Medulla oblongata (tissue), 1 donor: Measurements from ENCODE around the gene PACS2.

Experiments used
- DNase-seq: peaks from one replicate; pipeline ENCODE4 v3.0.0-alpha.2; 2015; ENCODE audit errors: extremely low spot score

PACS2 gene

DNA sequence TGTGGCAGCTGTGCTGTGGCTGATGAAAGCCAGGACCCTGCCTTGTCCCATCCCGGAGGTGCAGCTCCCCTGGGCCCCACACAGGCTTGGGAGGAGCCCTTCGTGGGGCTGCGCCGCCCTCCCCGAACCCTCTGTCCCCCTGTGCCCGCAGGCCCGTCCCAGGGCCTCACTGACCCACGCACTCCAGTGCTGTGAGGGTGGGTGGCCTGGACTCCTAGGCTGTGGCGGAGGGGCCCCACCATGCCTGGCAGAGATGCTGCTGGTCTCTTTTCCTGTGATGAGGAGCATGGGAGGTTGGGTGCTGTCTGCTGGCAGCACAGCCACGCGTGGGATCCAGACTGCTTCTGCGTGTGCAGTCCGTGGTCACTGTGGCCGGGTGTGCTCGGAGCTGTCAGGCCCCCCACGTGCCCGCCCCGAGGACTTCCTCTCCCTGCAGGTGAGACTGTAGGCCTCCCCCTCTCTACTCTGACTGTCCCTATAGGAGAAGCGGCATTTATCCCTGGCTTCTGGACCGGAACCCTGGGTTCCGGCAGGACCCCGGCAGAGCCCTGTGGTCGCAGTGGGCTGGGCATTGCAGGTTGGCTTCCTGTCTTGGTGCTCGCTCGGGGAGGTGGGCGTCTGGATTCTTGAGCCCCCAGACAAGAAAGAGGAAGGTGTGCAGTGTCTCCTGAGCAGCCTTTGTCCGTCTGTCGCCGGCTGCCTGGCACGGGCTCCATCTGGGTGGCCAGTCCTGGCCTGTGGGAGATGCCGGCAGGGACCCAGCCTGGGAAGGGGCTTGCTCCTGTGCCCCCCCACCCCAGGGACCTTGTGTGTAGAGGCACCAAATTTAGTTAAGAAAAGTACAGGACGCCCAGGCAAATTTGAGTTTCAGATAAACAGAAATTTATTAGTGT, 107.4 kb downstream of the PACS2 start:
- DNase-seq, result no peak

DNA sequence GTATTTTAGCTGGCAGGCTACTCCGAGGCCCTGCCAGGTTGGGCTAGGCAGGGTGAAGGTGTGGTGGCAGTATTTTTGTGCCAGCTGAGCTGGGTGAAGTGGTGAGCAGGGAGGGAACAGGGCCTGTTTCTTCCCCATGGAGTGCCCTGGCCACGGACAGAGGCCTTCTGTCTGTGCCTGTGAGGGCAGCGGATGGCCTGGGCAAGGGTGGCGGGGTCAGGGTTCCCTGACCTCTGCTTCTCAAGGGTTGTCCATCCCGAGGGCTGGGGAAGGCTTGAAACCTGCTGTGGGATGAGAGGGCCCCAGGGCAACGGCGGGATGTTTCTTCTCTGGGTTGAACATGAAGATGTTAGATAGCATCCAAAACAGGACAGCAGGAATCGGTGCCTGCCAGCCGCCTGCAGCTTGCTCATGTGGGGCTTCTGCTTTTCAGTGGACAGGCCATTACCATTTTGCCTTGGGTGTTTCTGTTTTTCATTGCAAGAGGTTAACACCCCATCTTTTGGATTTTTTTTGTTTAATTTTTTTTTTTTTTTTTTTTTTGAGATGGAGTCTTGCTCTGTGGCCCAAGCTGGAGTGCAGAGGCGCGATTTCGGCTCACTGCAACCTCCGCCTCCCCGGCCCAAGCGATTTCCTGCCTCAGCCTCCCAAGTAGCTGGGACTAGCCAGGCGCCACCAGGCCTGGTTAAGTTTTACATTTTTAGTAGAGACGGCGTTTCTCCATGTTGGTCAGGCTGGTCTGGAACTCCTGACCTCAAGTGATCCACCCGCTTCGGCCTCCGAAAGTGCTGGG, 108.3 kb downstream of the PACS2 start:
- no peak for DNase-seq

DNA sequence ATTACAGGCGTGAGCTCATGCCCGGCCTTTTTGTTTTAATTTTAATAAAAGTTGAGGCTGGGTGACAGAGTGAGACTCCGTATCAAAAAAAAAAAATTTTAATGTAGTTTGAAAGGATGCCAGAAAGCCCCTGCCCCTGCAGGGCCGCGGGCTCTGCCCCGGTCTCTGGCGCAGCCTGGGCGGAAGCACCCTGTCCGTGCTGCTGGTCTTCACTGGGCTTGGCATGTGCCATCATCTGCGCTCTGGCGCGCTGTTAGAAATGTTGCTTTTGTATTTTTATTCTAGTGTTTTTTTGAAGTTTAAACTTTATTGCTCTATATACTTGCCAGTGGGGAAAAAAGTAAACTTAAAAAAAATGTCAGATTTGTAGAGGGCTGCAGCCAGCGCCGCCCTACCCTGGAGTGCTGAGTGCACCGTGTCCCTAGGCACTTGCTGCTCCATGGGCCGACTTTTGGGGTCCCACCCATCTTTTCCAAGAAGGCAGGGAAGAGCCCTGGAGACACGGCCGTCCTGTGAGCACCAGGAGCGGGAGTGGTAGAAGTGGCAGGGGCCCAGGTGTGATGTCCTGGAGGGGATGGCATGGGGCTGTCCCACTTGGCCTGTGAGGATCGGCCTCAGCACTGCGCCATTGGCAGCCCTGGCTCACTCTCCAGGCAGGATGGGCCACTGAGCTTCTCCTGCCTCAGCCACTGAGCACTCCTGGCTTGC, 109.1 kb downstream of the PACS2 start:
- no peak for DNase-seq

DNA sequence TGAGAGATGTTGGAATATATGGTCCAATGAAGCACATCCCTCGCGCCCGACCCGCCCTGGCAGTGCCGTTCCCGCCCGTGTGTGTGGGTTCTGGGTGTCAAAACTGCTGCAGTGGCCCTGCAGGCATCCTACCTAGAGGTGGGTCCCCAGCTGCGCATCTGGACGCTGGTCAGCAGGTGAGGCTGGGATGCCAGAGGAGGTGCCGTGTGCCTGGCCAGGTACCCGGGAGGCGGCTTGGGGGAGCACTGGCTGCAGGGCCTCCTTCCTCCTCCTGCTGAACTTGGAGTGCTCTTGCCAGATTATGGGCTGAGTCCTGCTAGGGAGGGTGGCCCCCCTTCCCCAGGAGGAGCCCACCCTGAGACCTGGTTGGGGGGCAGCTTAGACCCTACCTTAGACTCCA, 110.3 kb downstream of the PACS2 start:
- DNase-seq, result no peak

DNA sequence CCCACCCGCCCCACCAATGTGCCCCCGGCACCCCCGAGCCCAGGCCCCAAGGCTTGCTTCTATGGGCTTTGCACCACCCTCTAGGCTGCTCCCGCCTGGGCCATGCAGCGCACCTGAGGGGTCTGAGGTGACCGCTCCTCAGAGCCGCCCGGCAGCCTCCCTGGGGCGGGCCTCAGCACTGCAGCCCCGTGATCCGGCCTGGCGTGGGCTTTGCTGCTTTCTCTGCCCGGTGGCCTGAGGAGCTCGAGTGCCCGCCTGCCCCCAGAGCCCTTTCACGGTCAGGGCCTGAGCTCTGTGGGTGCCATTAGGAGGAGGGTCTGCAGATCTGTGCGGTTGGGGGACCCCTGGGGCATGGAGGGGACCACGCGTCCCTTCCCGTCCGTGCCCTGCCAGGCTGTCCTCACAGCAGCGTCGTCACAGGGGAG, 111.3 kb downstream of the PACS2 start:
- no peak for DNase-seq

DNA sequence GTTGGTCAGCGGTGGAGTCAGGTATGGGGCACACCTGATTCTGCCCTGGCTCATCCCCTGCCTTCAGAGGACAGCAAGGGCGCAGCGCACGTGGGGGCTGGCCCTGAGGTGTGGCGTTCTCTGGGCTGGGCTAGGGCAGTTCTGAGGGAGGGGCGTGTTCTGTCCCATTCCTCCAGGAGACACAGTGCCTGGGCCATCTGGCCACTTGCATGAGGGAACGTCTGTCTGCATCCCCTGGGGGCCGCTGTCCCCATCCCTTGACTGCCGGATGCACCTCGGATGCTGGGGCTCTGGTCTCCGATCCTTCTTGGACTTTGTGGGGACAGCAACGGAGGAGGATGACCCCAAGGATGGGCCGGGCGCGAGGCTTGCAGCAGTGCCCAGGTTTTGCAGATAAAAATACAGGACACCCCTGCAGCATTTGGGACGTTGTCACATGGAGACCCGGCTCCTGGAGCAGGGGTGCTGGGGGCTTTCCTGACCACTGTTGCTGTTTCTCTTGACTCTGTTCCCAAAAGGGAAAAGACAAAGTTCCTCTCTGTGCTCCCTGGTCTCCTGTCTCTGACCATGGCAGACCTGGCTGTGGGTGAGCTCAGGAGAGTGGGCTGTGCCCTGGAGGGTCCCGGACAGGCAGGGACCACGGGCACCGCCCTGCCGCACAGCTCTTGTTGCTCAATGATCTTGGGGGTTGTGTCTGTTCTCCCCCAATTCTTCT, 112.0 kb downstream of the PACS2 start:
- DNase-seq, result no peak

DNA sequence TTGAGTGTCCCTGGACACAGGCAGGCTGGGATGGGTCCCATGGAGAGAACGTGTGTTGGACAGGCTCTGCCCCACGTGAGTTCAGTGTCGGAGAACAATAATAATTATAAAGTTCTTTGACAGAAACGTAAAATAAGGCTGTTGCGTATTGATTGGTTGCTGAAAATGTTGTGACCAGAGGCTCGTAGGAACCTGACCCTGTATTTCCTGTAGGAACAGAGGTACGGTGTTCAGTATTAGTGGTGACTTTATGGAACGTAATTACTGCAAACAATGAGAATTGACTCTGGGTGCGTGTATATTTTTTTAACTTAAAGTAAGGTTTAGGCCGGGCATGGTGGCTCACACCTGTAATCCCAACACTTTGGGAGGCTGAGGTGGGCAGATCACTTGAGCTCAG, 112.9 kb downstream of the PACS2 start:
- no peak for DNase-seq

DNA sequence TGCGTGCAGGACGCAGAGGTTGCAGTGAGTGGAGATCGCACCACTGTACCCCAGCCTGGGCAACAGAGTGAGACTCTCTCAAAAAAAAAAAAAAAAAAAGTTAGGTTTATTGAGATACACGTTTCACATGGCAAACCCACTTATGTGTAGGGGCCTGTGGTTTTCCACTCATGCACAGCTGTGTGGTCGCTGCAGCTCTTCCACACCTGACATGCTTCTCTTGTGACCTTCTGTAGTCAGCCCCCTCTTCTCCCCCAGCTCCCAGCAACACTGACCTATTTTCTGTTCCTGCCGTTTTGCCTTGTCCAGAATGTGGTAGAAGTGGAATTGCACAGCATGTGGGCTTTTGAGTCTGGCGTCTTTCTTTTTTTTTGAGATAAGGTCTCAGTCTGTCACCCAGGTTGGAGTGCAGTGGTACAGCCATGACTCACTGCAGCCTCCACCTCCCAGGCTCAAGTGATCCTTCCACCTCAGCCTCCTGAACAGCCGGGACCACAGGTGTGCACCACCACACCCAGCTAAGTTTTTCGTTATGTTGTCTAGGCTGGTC, 113.5 kb downstream of the PACS2 start:
- DNase-seq, result no peak

DNA sequence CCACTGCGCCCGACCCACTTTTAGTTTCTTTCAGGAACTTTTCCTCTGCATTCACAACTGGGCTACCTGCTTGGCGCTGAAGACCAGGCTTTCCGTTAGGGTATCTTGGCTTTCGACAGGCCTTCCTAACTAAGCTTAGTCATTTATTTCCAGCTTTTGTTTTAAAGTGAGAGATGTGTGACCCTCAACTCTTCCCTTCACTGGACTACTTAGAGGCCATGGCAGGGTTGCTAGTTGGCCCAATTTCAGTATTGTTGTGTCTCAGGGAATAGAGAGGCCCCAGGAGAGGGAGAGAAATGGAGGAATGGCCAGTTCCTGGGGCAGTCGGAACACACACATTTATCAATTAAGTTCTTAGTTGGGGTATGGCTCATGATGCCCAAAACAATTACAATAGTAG, 115.5 kb downstream of the PACS2 start:
- DNase-seq, result no peak

DNA sequence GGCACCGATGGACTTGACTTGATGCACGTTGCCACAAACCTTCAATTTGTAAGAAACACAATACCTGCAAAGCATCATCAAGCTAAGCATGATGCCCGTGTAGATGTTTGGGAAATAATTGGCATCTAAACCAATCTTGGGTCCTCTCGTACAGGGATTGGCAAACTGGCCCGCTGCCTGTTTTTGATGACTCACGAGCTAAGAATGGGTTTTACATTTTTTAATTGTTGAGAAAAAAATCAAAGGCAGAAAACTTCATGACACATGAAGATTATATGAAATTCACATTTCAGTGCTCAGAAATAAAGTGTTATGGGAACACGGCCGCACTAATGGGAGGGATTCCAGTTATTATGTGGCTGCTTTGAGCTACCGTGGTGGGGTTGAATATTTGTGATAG, 116.0 kb downstream of the PACS2 start:
- DNase-seq, result no peak

DNA sequence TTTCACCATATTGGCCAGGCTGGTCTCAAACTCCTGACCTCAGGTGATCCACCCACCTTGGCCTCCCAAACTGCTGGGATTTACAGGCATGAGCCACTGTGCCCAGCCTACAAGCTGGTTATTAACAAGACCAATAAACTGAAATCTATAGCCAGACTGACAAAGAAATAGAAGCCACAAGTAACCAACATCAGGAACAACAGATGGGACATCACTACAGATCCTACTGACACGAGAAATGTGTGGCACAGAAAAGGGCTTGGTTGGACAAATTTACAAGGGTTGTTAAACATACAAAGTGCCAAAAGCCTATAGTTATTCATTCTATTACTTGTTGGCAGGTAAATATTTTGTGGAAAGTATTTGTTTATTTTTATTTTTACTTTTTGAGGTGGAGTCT, 116.7 kb downstream of the PACS2 start:
- DNase-seq, result no peak

DNA sequence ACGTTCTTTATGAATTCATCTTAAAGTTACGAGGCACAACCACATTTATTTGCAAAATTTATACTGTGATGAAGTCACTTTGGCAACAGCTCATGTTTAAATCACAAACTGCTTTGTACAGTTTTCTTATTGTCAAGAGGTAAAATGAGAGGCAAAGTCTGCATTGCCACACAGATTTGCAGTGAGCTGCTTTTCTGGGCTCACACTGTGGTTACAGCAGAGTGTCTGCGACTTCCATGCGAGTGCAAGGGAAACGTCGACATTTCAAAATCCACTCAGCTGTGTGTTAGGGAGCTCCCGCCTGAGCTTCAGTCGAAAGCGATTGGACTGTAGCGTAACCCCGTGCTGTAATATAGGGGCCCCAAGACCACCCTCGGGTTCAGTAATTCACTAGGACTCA, 118.1 kb downstream of the PACS2 start:
- DNase-seq, result no peak

DNA sequence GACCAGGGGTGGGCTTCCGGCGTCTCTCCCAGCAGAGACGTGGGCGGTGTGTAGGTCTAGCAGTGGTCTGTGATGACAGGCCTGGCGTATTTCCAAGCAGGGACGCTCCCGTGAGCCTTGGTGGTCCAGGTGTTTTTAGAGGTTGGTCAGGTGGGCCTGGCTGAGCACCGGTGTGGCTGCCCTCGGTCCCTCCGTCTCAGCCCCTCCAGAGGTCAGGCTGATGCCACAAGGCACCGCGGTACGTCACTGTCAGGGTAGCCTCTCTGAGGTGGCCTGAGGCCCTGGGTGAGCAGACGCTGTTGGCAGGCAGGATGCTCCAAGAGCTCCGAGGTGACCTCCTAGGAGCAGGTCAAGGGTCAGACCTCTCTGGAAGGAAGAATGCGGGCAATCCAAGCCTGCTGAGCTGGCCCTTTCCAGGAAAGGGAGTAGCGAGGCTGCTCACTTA, 118.6 kb downstream of the PACS2 start:
- DNase-seq, result no peak

DNA sequence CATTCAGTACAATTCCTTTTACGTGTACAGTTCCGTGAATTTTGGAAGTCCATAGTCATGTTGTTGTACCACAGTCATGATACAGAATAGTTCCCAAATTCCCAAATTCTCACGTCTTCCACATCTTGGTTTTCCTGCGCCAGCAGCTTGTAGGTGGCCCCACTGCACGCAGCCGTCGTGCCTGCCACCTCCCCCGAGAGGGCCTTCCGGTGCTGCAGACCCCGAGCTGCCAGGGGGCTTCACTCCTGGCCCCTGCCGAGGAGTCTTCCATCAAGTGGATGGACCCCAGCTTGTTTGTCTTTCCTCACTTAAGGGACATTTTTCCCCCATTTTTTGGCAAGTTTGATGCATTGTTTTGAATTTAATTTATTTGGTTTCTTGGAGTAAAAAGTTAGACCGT, 121.9 kb downstream of the PACS2 start:
- no peak for DNase-seq

DNA sequence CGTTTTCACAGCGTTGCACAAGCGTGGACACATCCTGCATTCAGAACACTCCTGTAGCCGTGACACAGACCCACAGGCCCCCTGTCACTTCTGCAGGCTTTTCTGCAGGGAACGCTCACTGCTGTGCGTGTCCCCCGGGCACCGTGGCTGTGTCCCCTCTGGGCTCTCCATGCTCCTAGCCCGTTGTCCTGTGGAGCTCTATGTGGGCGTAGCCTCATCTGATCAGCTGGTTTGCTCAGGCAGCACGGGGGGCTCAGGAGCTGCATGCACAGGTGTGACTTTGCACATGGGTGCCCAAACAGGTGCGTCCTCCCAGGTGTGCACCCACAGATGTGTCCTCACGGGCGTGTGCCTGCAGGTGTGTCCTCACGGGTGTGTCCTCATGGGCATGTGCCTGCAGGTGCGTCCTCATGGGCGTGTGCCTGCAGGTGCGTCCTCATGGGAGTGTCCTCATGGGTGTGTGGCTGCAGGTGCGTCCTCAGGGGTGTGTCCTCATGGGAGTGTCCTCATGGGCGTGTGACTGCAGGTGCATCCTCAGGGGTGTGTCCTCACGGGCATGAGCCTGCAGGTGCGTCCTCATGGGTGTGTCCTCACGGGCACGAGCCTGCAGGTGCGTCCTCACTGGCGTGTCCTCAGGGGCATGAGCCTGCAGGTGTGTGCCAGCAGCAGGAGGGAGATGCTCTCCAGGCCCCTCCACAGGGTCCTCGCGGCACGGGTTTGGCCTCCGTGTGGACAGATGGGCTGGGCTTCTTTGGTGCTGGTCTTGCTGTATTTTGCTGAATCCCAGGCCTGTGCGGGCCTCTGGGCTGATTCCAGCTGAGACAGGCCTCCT, 122.6 kb downstream of the PACS2 start:
- no peak for DNase-seq

DNA sequence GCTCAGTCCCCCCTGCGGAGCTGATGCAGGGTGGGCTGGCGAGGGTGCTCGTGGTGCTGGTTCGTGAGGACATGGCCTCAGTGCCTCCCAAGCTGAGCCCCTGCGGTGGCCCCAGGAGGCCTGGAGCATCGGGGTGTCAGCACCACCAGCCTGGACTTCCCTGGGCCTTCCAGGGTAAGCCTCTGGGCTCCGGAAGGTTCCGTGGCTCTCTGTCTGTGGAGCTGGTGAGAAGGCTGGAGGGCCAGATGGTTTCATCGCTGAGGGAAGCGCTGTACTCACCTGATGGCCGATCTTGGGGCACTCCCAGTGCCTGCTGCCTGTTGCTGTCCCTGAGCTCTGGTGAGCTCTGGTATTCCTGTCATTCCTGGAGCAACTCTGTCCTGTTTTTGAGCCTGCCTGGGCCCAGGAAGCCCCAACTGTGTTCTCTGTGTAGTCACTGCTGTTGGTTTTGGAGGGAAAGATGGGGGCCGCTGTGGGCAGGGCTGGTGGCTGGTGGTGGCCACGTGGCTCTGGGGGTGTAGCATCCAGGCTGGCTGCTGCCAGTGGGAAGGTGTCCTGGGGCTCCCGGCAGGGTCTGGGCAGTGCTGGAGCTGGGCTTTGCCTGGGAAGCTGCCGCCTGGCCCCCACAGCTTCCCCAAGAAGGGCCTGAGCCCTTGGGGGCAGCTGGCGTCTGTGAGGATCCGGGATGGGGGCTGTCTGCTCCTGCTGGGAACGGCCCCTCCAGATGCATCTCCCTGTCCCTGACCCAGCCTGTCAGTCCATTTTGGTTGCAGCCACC, 123.4 kb downstream of the PACS2 start:
- DNase-seq, result no peak

DNA sequence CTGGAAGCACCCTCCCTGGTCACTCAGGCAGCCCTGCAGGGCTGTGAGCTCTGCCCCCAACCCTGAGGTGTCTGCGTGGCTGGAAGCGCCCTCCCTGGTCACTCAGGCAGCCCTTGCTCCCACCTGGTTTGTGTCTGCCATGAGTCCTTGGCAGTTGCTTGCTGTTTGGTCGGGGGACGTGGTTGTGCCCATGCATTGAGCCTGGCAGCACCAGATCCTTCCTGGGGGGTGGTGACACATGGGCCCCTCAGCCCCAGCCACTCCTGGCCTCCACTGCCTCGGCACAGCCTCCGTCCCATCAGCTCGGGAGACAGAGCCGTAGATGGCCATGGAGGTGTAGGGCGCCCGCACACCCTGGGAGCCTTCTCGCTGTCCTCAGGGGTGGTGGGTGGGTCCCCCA, 124.6 kb downstream of the PACS2 start:
- no peak for DNase-seq

DNA sequence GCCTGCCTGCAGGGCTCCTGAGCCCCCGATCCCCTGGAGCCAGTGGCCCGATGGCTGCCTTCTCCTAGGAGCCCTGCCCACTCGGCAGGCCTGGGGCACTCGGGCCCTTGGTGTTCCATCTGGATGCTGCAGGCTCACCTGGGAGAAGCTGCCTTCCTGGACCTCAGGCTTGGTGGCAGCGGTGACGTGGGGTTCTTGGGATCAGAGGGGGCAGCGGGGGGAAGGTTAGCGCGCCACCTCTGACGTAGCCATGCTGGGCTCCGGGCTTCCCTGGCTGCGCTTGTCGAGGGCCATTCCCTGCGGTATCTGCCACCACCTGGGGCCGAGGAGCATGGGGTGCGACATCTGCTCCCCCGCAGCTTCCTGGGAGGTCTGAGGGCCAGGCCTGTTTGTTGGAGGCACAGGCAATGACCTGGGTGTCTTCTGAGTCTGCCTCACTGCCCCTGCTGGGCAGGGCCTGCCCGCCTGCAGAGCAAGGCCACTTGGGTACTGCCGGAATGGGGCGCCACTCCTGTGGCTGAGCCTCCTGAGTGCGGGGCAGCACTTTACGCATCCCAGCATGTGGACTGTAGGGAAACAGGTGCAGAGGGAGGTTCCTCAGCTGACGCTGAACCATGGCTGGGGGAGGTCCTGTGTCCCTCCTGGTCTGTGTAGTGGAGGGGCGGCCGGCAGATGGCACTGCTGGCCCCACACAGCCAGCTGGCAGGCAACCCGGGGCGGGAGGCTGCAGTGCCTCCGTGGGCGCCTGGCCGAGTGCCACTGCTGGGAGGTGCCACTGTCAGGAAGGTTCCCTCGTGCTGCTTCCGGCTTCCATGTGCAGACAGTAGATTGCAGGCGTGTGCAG, 125.4 kb downstream of the PACS2 start:
- DNase-seq, result no peak

DNA sequence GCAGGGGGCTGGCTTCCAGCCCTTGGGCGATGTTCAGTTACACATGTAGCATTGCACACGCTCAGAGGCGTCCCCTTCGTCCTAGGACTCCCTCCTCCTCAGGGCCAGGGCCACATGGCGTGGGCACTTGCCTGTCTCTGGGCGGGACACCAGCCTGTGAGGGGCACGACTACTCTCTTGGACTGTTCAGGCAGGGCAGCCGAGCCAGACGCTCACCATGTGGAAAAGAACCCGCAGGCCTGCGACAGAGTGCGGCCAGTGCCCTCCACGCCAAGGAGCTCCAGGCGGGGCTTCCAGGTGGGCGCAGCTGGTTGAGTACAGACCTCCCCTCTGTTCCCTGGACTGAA, 126.0 kb downstream of the PACS2 start:
- DNase-seq, result no peak
